Astrocyte (in vitro differentiated cells and primary cell): Measurements from ENCODE around the gene ESRRA. TPM values are rescaled to one million over a fixed set of nuclear protein-coding genes. Genes with fewer than 3 reads are reported as not detected.

Source experiments
- DNase-seq: peaks from one replicate; pipeline ENCODE4 v3.0.0-alpha.2; 2010; ENCODE audit warnings: low read depth
- FAIRE-seq: peaks from 2 replicates; lab custom pipeline; 2011; peaks lifted over from hg19 to GRCh38; lab: Jason Lieb, UNC
- H2AFZ ChIP-seq: 2 replicates; pipeline ENCODE4 v1.6.0; 2012; ENCODE audit warnings: low read depth, low read length, inconsistent platforms
- H3K27ac ChIP-seq: 2 replicates; pipeline ENCODE4 v1.5.1; 2011; ENCODE audit warnings: low read depth, low read length, inconsistent platforms
- H3K27me3 ChIP-seq: 2 replicates; pipeline ENCODE4 v1.6.0; 2011; ENCODE audit warnings: low read length, inconsistent platforms; ENCODE audit not compliant: insufficient read depth
- H3K36me3 ChIP-seq: 2 replicates; pipeline ENCODE4 v1.5.1; 2011; ENCODE audit warnings: low read length, inconsistent platforms; ENCODE audit not compliant: insufficient read depth
- H3K4me1 ChIP-seq: 2 replicates; pipeline ENCODE4 v1.5.1; 2011; ENCODE audit warnings: low read length, inconsistent platforms; ENCODE audit not compliant: insufficient read depth
- H3K4me2 ChIP-seq: 2 replicates; pipeline ENCODE4 v1.6.0; 2012; ENCODE audit warnings: low read length, inconsistent platforms
- H3K4me3 ChIP-seq: 2 replicates; pipeline ENCODE4 v1.5.1; 2011; ENCODE audit warnings: low read depth, mild to moderate bottlenecking, low read length, inconsistent platforms; ENCODE audit not compliant: insufficient read depth
- H3K79me2 ChIP-seq: 2 replicates; pipeline ENCODE4 v1.6.0; 2012; ENCODE audit warnings: mild to moderate bottlenecking, low read length, inconsistent platforms; ENCODE audit not compliant: insufficient read depth
- H3K9ac ChIP-seq: 2 replicates; pipeline ENCODE4 v1.6.0; 2012; ENCODE audit warnings: mild to moderate bottlenecking, low read length, inconsistent platforms
- H3K9me3 ChIP-seq: 2 replicates; pipeline ENCODE4 v1.5.1; 2012; ENCODE audit warnings: low read depth, mild to moderate bottlenecking, low read length, inconsistent platforms; ENCODE audit not compliant: insufficient read depth
- H4K20me1 ChIP-seq: 2 replicates; pipeline ENCODE4 v1.6.0; 2012; ENCODE audit warnings: low read length, inconsistent platforms; ENCODE audit not compliant: insufficient read depth
- H3K27ac Mint-ChIP-seq: one replicate; pipeline ENCODE4 v1.8.0; 2021; ENCODE audit warnings: mild to moderate bottlenecking, mixed read lengths; ENCODE audit not compliant: unreplicated experiment
- H3K27me3 Mint-ChIP-seq: one replicate; pipeline ENCODE4 v1.8.0; 2021; ENCODE audit warnings: low read depth, mixed read lengths; ENCODE audit not compliant: unreplicated experiment
- H3K36me3 Mint-ChIP-seq: one replicate; pipeline ENCODE4 v1.8.0; 2021; ENCODE audit warnings: low read depth, mixed read lengths; ENCODE audit not compliant: unreplicated experiment
- H3K4me1 Mint-ChIP-seq: one replicate; pipeline ENCODE4 v1.8.0; 2021; ENCODE audit warnings: low read depth, mixed read lengths; ENCODE audit not compliant: unreplicated experiment
- H3K4me3 Mint-ChIP-seq: one replicate; pipeline ENCODE4 v1.8.0; 2021; ENCODE audit warnings: mild to moderate bottlenecking, moderate library complexity, mixed read lengths; ENCODE audit not compliant: unreplicated experiment
- H3K9me3 Mint-ChIP-seq: one replicate; pipeline ENCODE4 v1.8.0; 2021; ENCODE audit warnings: mild to moderate bottlenecking, mixed read lengths; ENCODE audit not compliant: unreplicated experiment
- CTCF ChIP-seq: IDR thresholded peaks from 2 replicates; pipeline ENCODE4 v1.5.1; 2011; ENCODE audit warnings: low read depth, mild to moderate bottlenecking, inconsistent platforms, low read length, moderate library complexity; ENCODE audit not compliant: insufficient read depth
- EZH2 ChIP-seq: IDR thresholded peaks from 2 replicates; pipeline ENCODE4 v1.6.1; 2012; ENCODE audit warnings: mild to moderate bottlenecking, low read length, inconsistent platforms; ENCODE audit not compliant: insufficient read depth
- total RNA-seq: library from RNA; stranded (reverse); gene quantifications from 2 replicates; pipeline ENCODE4 v1.2.1, GENCODE V29; 2021

Gene ESRRA
- total RNA-seq, 1 donor from 2014 or later: 26.3 TPM

GRCh38 chr11:64281957-64282770 lies 23.2 kb upstream of the ESRRA start:
- DNase-seq (no peak), FAIRE-seq (no peak)
- H3K4me2 ChIP-seq: no peak overlapping the region
- Mint-ChIP-seq H3K27ac (no peak overlapping the region), H3K4me1 (peaks cover 3% of the 10 kb centered on the region), H3K4me3 (no peak overlapping the region), H3K36me3 (peaks cover 7% of the 10 kb centered on the region), H3K9me3 (no peaks in the 10 kb centered on the region), H3K27me3 (no peaks in the 10 kb centered on the region)
- TF ChIP-seq EZH2 (no peak), CTCF (no peak)
- no peaks in the 10 kb centered on the region for H4K20me1 ChIP-seq
- peaks cover 16% of the 10 kb centered on the region for H3K79me2 ChIP-seq
- H3K27me3 ChIP-seq: no peaks in the 10 kb centered on the region
- H3K4me1 ChIP-seq: peaks cover 10% of the 10 kb centered on the region
- H3K36me3 ChIP-seq: no peaks in the 10 kb centered on the region
- no peak overlapping the region for H3K4me3 ChIP-seq
- no peak overlapping the region for H2AFZ ChIP-seq
- H3K9me3 ChIP-seq: no peaks in the 10 kb centered on the region
- H3K9ac ChIP-seq: no peak overlapping the region
- H3K27ac ChIP-seq: no peak overlapping the region

- Mint-ChIP-seq H3K27me3 (no peaks in the 10 kb centered on the region), H3K36me3 (peaks cover 7% of the 10 kb centered on the region), H3K9me3 (no peaks in the 10 kb centered on the region), H3K27ac (no peak overlapping the region), H3K4me3 (peak overlapping the region; percentile 27), H3K4me1 (peaks cover 3% of the 10 kb centered on the region)
- H3K4me3 ChIP-seq: no peak overlapping the region
- H3K4me2 ChIP-seq: peak overlapping the region; percentile 23
- TF ChIP-seq EZH2 (no peak), CTCF (no peak)
- DNase-seq (no peak), FAIRE-seq (no peak)
- no peak overlapping the region for H3K9ac ChIP-seq
- H4K20me1 ChIP-seq: no peaks in the 10 kb centered on the region
- H3K36me3 ChIP-seq: no peaks in the 10 kb centered on the region
- H3K9me3 ChIP-seq: no peaks in the 10 kb centered on the region
- no peaks in the 10 kb centered on the region for H3K27me3 ChIP-seq
- no peak overlapping the region for H2AFZ ChIP-seq
- peaks cover 10% of the 10 kb centered on the region for H3K4me1 ChIP-seq
- H3K79me2 ChIP-seq: peaks cover 16% of the 10 kb centered on the region
- no peak overlapping the region for H3K27ac ChIP-seq
These were observed 22.2 kb upstream of the ESRRA start for GRCh38 chr11:64283092-64283491.
